HG03175 (cell line): ENCODE measurements around the gene LMBRD2.
"Not testable (repeated sequence)": the region's sequence is repeated elsewhere in the genome, so short reads cannot be mapped to it uniquely, and the experiment has no call there.

Experiments
- ATAC-seq: cut with Tn5 transposase; IDR thresholded peaks from one replicate; pipeline ENCODE4 v1.9.1; 2021; ENCODE audit warnings: mild to moderate bottlenecking, moderate library complexity; ENCODE audit not compliant: unreplicated experiment

LMBRD2 gene

GRCh38 chr5:36151434-36152323 is at the start of gene LMBRD2, which contains the start of gene SKP2:
TSS of gene LMBRD2 (minus strand) at chr5:36151887. CDS start at chr5:36143349, 8,538 bp downstream.
TSS of gene SKP2 (plus strand) at chr5:36152111. CDS start at chr5:36152263, 152 bp downstream.
- peak; percentile 97 for ATAC-seq

- no peak for ATAC-seq
Observed at GRCh38 chr5:36200513-36200912, 48.8 kb upstream of the LMBRD2 start.

- no peak for ATAC-seq
Observed at GRCh38 chr5:36199620-36200019, 47.9 kb upstream of the LMBRD2 start.

- ATAC-seq: not testable (repeated sequence)
Observed at GRCh38 chr5:36198783-36199182, 47.1 kb upstream of the LMBRD2 start.

GRCh38 chr5:36198281-36198680 is 46.6 kb upstream of the LMBRD2 start:
- ATAC-seq: no peak

- ATAC-seq: no peak
Observed at GRCh38 chr5:36193746-36194145, 42.1 kb upstream of the LMBRD2 start.

GRCh38 chr5:36184408-36184807 is 32.7 kb upstream of the LMBRD2 start:
- not testable (repeated sequence) for ATAC-seq

- no peak for ATAC-seq
Observed at GRCh38 chr5:36181774-36182173, 30.1 kb upstream of the LMBRD2 start.

GRCh38 chr5:36180556-36181350 is 29.1 kb upstream of the LMBRD2 start:
- no peak for ATAC-seq

GRCh38 chr5:36179950-36180349 is 28.3 kb upstream of the LMBRD2 start:
- no peak for ATAC-seq

GRCh38 chr5:36178524-36178890 is 26.8 kb upstream of the LMBRD2 start:
- no peak for ATAC-seq

- ATAC-seq: peak; percentile 23
Observed at GRCh38 chr5:36177715-36178523, 26.2 kb upstream of the LMBRD2 start.

GRCh38 chr5:36177154-36177553 is 25.5 kb upstream of the LMBRD2 start:
- ATAC-seq: peak; percentile 99

- ATAC-seq: no peak
Observed at GRCh38 chr5:36175043-36175442, 23.4 kb upstream of the LMBRD2 start.

- no peak for ATAC-seq
Observed at GRCh38 chr5:36174119-36174518, 22.4 kb upstream of the LMBRD2 start.

- ATAC-seq: no peak
Observed at GRCh38 chr5:36173426-36173825, 21.7 kb upstream of the LMBRD2 start.

GRCh38 chr5:36172599-36172998 is 20.9 kb upstream of the LMBRD2 start:
- no peak for ATAC-seq

GRCh38 chr5:36170832-36171424 is 19.2 kb upstream of the LMBRD2 start:
- no peak for ATAC-seq

GRCh38 chr5:36168737-36169136 is 17.1 kb upstream of the LMBRD2 start:
- no peak for ATAC-seq

GRCh38 chr5:36164461-36164860 is 12.8 kb upstream of the LMBRD2 start:
- no peak for ATAC-seq
